Kidney glomerular epithelial cell (primary cell): ENCODE data around the gene CASS4.
A peak's percentile ranks its signal among the peaks of the same experiment; 100 is the strongest.

Experiments used
- DNase-seq: peaks from one replicate; lab custom pipeline; 2025; lab: John Stamatoyannopoulos, UW

The CASS4 gene

DNA sequence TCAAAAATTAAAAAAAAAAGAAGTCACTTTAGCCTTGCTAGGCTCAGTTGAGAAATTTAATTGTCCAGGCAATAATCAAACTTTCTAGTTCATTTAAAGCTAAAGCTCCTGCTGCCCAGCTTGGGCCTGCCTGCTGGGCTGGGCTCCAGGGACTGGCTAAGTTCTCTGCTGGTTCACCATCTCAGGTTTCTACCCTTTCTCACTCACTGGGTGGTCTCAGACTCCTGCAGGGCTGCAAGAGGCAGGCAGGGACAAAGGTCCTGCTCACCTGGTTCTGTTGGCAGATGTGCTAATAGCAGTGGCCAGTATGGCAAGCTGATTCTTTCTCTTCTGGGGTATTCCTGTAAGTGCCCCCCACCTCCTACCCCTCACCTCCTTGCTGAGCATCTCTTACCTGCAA, 35.2 kb downstream of the CASS4 start:
- DNase-seq = no peak

- no peak for DNase-seq
These were observed 37.4 kb downstream of the CASS4 start for GRCh38 chr20:56449459-56449858.

DNA sequence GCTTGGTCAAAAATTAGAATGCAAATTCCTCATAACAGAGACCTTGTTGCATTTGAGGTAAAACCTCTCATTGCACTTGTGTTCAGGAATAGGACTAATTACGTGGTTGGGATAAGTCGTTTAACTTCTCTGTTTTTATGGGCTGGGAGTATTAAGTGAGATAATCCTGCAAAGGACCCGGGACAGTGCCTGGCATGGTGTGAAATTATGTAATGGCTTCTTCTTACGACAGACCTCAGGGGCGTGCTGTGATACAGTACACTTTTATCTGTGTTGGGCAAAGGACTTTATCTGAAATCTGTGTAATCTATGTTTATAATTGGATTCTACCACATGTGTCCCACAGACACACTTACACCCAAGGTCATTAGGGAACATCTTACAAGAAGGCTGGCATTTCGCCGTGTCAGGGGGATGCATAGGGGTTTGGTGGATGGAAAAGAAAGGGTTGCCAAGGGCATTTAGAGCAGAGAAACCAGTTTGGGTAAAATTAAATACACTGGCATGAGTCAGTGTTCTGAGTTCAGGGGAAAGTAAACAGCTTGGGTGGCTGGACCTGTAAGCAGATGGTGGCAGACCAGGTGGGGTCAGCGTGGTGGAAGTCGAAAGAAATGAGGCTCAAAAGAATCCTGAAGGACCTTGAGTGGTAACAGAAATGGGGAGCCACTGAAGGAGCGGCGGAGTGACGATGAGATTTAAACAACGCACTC, 39.2 kb downstream of the CASS4 start:
- DNase-seq = no peak

DNA sequence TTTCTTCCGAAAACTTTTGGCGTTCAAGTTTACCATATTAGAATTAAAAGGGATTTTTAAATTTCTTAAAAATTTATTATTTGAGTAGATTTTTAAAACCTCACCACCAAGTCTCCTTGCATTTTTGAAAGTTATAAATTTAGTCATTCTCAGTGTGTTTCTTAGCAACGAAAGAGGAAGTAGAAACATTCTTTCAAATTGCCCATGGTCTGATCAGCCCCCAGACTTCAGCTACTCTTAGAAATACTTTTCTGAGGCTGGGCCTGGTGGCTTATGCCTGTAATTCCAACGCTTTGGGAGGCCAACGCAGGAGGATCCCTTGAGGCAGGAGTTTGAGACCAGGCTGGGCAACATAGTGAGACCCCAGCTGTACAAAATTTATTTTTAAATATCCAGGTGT, 41.3 kb downstream of the CASS4 start:
- DNase-seq = no peak

DNA sequence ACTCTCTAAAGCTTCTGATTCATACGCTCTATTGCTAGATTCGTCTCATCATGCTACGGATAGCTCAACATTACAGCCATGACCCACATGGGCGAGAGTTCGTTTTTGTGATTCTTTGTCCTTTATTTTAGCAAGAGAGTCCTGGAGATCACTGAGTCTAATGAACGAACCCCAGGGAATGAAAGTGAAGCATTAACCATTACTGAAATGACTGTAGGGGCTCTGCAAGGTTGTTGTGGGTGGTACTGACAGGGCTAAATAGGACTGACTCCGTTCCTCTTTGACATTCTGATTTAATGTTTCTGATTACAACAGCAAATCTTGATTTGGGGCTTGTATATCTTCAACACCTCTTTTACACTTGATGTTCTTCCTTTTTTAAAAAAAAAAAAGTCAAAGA, 42.7 kb downstream of the CASS4 start:
- DNase-seq = no peak

- no peak for DNase-seq
These were observed 46.3 kb downstream of the CASS4 start for GRCh38 chr20:56458206-56458821.

- no peak for DNase-seq
These were observed 48.4 kb downstream of the CASS4 start for GRCh38 chr20:56460459-56460858.

DNA sequence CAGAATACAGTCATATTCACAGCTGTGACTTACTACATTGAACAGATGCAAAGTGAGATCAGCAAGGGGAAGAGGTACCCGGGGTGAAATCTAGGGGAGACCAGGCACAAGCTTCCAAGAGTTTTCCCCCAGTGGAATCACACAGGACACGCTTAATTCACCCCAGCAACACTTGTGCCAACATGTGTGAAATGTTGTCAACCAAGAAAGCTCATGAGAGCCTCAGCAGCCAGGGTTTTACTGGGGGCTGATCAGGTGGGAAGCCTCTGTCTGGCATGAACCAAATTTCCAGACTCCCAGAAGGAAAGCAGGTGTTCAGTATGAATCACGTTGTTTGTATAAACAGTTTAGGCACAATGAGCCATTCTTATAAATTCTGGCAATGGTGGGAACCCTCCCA, 49.5 kb downstream of the CASS4 start:
- no peak for DNase-seq

GRCh38 chr20:56463428-56463827, 51.4 kb downstream of the CASS4 start:
- no peak for DNase-seq

DNA sequence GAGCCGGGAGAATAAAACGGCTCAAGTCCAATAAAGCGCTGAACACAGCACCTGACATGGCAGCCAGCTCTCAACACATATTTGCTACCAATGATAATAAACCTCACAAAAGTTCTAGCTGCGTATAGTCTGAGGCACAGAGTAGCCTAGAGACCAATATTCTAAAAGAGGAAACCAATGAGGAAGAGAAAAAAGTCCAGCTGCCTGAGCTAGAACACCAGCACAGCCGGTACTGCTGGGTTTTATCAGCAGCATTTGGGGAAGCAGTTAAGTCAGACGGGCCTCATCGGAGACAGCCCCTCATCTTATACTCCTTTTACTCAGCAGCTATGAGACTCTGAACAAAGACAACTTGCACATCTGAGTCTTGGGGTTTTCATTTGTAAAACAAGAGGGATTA, 53.9 kb downstream of the CASS4 start:
- no peak for DNase-seq

DNA sequence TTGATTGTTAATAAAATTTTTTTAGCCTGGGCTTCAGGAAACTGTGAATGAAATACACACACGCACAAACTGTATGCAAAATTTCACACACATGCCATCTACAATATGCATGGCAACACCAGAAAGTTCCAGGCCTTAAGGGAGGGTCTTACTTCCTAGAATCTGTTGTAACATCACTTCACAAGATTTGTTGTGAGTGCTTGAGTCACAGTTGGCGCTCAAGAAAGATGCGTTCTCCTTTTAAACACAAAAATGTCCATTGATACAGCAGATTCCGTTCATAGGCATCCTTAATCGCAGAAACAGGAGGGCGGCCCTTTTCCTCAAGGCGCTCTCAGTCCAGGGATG, 55.9 kb downstream of the CASS4 start:
- no peak for DNase-seq

DNA sequence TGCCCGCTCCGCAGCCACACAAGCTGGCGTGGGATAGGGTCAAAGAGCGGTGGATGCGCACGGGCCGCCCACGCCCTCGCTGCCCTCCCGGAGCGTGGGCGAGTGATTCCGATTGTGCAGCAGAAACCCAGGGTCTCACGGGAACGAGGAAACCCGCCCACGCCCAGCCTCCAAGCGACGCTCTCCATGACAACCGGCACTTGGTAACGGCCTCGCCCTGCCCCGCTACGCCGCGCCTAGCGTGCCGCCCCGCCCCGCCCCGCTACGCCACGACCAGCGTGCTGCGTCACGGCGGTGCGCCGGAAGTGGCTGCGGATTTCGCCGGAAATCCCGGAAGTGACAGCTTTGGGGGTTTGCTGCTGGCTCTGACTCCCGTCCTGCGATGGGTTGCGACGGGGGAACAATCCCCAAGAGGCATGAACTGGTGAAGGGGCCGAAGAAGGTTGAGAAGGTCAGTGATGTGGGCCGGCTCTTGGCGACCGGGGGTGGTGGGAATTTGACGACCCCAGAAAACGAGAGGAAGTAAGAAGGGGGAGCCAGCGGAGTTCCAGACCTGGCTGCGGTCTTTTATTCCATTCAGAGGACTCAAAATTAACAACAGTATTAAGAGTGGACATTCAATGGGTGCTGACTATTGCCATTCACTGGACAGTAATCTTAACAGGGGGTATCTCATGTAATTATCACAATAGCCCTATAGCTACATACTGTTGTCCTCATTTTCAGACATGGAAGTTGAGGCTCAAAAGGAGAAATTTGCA, 56.4 kb downstream of the CASS4 start, which contains the start of gene RTF2:
Gene RTF2, plus strand, starts transcription at position 312 of the 761 bp plus-strand sequence. Its CDS starts 71 bp downstream, at position 383.
- DNase-seq = peak; percentile 89

DNA sequence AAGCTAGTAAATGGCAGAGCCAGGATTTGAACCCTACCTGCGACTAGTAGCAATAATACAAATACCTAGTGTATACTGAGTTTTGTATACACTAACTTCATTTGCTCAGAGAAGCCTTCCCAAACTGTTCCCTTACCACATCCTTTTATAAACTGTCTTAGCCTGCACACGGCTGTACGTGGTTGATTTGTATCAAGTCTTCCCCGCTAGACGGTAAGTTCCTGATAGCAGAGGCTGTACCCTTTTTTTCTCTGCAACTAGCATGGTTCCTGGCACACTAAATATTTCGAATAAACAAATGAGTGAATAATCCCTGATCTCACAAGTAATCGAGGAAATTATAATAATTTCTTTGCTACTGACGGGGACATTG, 57.0 kb downstream of the CASS4 start:
- no peak for DNase-seq

GRCh38 chr20:56483970-56484369, 71.9 kb downstream of the CASS4 start:
- DNase-seq = no peak

GRCh38 chr20:56487216-56487615, 75.2 kb downstream of the CASS4 start:
- DNase-seq = no peak

GRCh38 chr20:56488566-56488965, 76.5 kb downstream of the CASS4 start:
- DNase-seq = no peak

DNA sequence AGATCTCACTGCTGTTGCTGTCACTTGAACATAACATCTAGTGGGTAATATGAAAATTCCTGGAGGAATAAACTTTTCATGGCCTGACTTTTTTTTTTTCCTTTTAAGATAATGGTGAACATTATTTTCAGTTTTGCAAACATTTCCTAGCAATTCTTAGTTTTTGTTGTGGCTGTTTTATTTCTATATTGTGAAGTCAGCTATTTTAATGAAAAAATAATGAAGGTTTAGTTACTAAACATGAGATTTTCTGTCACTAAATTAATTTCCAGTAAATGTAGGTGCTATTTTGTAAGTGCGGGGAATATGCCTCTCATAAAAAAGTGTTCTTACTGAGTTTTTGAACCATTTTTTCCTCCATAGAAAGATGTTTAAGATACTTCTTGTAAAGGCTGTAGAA, 89.1 kb downstream of the CASS4 start:
- DNase-seq = no peak

- DNase-seq = no peak
These were observed 91.9 kb downstream of the CASS4 start for GRCh38 chr20:56503916-56504315.

DNA sequence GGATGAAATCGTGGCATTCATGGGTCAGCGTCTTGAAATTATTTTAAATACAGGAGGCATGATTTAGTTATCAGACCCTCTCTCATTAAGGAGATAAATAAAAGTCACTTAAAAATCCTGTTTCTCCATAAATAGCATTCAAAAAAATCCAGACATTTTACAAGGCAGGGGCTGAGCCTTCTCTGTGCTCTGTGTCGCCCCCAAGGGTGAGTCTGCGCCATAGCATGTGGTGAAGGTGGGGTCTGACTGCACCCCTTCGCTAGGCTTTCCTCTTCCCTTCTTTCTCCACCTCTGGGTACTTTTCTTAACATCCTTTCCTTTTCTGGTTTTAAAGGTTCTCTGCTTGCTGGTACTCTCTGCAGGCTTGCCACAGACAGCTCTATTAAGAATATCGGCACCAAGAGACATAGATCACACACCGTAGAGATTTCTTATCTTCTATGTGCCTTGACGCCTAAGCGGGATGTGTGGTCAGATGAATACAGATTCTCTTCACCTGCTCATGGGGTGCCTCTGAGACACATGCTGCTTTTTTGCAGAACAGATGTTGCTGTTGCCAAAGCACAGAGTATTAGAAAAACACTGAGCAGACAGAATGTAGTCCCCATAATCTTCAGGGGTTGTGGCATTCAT, 92.4 kb downstream of the CASS4 start:
- DNase-seq = no peak

DNA sequence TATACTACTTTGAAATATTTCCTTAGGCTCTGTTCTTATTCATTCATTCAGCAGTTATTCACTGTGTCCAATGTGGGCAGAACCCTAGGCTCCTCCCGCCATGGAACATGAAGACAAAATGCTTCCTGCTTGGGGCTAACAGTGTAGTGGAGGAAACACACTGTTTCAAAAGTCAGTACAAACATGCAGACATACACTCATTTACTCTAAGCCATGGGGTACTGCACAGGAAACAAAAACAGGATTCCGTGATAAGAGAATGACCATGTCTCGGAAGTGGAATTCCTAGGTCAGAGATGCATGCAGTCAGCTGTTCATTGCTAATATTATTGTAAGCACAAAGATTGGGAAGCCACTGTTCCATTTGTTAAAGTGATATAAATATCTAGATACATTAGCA, 94.0 kb downstream of the CASS4 start:
- peak; percentile 56 for DNase-seq
